ENCODE results near the gene AKAP6. TPM values are rescaled to one million over a fixed set of nuclear protein-coding genes. Genes with fewer than 3 reads are reported as not detected.
A peak's percentile ranks its signal among the peaks of the same experiment; 100 is the strongest.
"Not testable (repeated sequence)": the region's sequence is repeated elsewhere in the genome, so short reads cannot be mapped to it uniquely, and the experiment has no call there.

The AKAP6 gene
- total RNA-seq, 1 donor from 2014 or later: 0.64 TPM

- no peak for DNase-seq (ENCODE audit: low read depth in 2 of 2)
Observed at GRCh38 chr14:32443890-32444661, 115.0 kb downstream of the AKAP6 start.

- DNase-seq (ENCODE audit: low read depth in 2 of 2): no peak
Observed at GRCh38 chr14:32447371-32447770, 118.3 kb downstream of the AKAP6 start.

GRCh38 chr14:32449648-32450047 lies 120.5 kb downstream of the AKAP6 start:
- no peak for DNase-seq (ENCODE audit: low read depth in 2 of 2)

GRCh38 chr14:32450919-32451675 lies 122.0 kb downstream of the AKAP6 start:
- no peak for DNase-seq (ENCODE audit: low read depth in 2 of 2)

- no peak for DNase-seq (ENCODE audit: low read depth in 2 of 2)
Observed at GRCh38 chr14:32453857-32454810, 125.0 kb downstream of the AKAP6 start.

GRCh38 chr14:32457213-32457920 lies 128.3 kb downstream of the AKAP6 start:
- DNase-seq (ENCODE audit: low read depth in 2 of 2): no peak

GRCh38 chr14:32458720-32459119 lies 129.6 kb downstream of the AKAP6 start:
- no peak for DNase-seq (ENCODE audit: low read depth in 2 of 2)

- DNase-seq (ENCODE audit: low read depth in 2 of 2): no peak
Observed at GRCh38 chr14:32460267-32460666, 131.2 kb downstream of the AKAP6 start.

GRCh38 chr14:32462553-32462952 lies 133.5 kb downstream of the AKAP6 start:
- DNase-seq (ENCODE audit: low read depth in 2 of 2): not testable (repeated sequence)

GRCh38 chr14:32468955-32469354 lies 139.9 kb downstream of the AKAP6 start:
- peak; percentile 61 to 66 for DNase-seq (ENCODE audit: low read depth in 2 of 2)

GRCh38 chr14:32469388-32470160 lies 140.5 kb downstream of the AKAP6 start:
- peak; percentile 43 to 52 for DNase-seq (ENCODE audit: low read depth in 2 of 2)

GRCh38 chr14:32470161-32470715 lies 141.1 kb downstream of the AKAP6 start:
- DNase-seq (ENCODE audit: low read depth in 2 of 2): no peak

- no peak for DNase-seq (ENCODE audit: low read depth in 2 of 2)
Observed at GRCh38 chr14:32471181-32471580, 142.1 kb downstream of the AKAP6 start.

GRCh38 chr14:32472076-32472475 lies 143.0 kb downstream of the AKAP6 start:
- no peak for DNase-seq (ENCODE audit: low read depth in 2 of 2)

GRCh38 chr14:32472512-32473463 lies 143.7 kb downstream of the AKAP6 start:
- peak in 1 of 2 donors; percentile 23 for DNase-seq (ENCODE audit: low read depth in 2 of 2)

GRCh38 chr14:32473464-32473855 lies 144.4 kb downstream of the AKAP6 start:
- DNase-seq (ENCODE audit: low read depth in 2 of 2): no peak

GRCh38 chr14:32474478-32475195 lies 145.5 kb downstream of the AKAP6 start:
- DNase-seq (ENCODE audit: low read depth in 2 of 2): no peak

- DNase-seq (ENCODE audit: low read depth in 2 of 2): no peak
Observed at GRCh38 chr14:32476532-32476931, 147.4 kb downstream of the AKAP6 start.
